ENCODE data around the gene DNAJC30.
"Not testable (repeated sequence)": the region's sequence is repeated elsewhere in the genome, so short reads cannot be mapped to it uniquely, and the experiment has no call there.

DNAJC30 gene

GRCh38 chr7:73717025-73717807 lies 34.0 kb upstream of the DNAJC30 start:
- no peak overlapping the region for H3K9ac ChIP-seq
- H3K4me3 ChIP-seq (ENCODE audit: low read depth, low read length) = no peak overlapping the region

GRCh38 chr7:73716318-73716890 lies 33.2 kb upstream of the DNAJC30 start:
- Histone ChIP-seq H3K79me2 (peaks cover 4% of the 10 kb centered on the region), H3K27me3 (ENCODE audit: control insufficient read depth, insufficient read depth, low read length) (no peaks in the 10 kb centered on the region), H3K27ac (peak overlapping the region; percentile 31), H3K4me2 (ENCODE audit: low read length) (no peak overlapping the region), H3K36me3 (ENCODE audit: control insufficient read depth, insufficient read depth, low read length) (no peaks in the 10 kb centered on the region), H3K9me3 (ENCODE audit: control insufficient read depth, low read length) (no peaks in the 10 kb centered on the region), H3K4me1 (peaks cover 21% of the 10 kb centered on the region), H2AFZ (peak overlapping the region; percentile 9), H3K9ac (no peak overlapping the region), H3K4me3 (ENCODE audit: low read depth, low read length) (no peak overlapping the region)
- TF ChIP-seq, protein P1, sequence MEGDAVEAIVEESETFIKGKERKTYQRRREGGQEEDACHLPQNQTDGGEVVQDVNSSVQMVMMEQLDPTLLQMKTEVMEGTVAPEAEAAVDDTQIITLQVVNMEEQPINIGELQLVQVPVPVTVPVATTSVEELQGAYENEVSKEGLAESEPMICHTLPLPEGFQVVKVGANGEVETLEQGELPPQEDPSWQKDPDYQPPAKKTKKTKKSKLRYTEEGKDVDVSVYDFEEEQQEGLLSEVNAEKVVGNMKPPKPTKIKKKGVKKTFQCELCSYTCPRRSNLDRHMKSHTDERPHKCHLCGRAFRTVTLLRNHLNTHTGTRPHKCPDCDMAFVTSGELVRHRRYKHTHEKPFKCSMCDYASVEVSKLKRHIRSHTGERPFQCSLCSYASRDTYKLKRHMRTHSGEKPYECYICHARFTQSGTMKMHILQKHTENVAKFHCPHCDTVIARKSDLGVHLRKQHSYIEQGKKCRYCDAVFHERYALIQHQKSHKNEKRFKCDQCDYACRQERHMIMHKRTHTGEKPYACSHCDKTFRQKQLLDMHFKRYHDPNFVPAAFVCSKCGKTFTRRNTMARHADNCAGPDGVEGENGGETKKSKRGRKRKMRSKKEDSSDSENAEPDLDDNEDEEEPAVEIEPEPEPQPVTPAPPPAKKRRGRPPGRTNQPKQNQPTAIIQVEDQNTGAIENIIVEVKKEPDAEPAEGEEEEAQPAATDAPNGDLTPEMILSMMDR (IDR thresholded peaks at IDR 0.05) = no peak

More at GRCh38 chr7:73717025-73717807, 34.0 kb upstream of the DNAJC30 start:
- Histone ChIP-seq H3K36me3 (ENCODE audit: control insufficient read depth, insufficient read depth, low read length) (no peaks in the 10 kb centered on the region), H2AFZ (no peak overlapping the region), H3K4me1 (peaks cover 23% of the 10 kb centered on the region), H3K27ac (no peak overlapping the region), H3K4me2 (ENCODE audit: low read length) (no peak overlapping the region), H3K27me3 (ENCODE audit: control insufficient read depth, insufficient read depth, low read length) (no peaks in the 10 kb centered on the region), H3K9me3 (ENCODE audit: control insufficient read depth, low read length) (no peaks in the 10 kb centered on the region), H3K79me2 (peaks cover 3% of the 10 kb centered on the region)
- TF ChIP-seq, protein P1 (IDR thresholded peaks at IDR 0.05) = no peak

- no peaks in the 10 kb centered on the region for H3K27me3 ChIP-seq (ENCODE audit: control insufficient read depth, insufficient read depth, low read length)
- no peak overlapping the region for H3K9ac ChIP-seq
- H3K4me1 ChIP-seq = peaks cover 20% of the 10 kb centered on the region
- H3K27ac ChIP-seq = peak overlapping the region; percentile 31
- TF ChIP-seq, protein P1 (IDR thresholded peaks at IDR 0.05) = no peak
- H3K9me3 ChIP-seq (ENCODE audit: control insufficient read depth, low read length) = no peaks in the 10 kb centered on the region
- H3K4me2 ChIP-seq (ENCODE audit: low read length) = no peak overlapping the region
- peak overlapping the region; percentile 9 for H2AFZ ChIP-seq
- H3K4me3 ChIP-seq (ENCODE audit: low read depth, low read length) = no peak overlapping the region
- peaks cover 4% of the 10 kb centered on the region for H3K79me2 ChIP-seq
- no peaks in the 10 kb centered on the region for H3K36me3 ChIP-seq (ENCODE audit: control insufficient read depth, insufficient read depth, low read length)
These were observed 32.5 kb upstream of the DNAJC30 start for GRCh38 chr7:73715648-73716317.

DNA sequence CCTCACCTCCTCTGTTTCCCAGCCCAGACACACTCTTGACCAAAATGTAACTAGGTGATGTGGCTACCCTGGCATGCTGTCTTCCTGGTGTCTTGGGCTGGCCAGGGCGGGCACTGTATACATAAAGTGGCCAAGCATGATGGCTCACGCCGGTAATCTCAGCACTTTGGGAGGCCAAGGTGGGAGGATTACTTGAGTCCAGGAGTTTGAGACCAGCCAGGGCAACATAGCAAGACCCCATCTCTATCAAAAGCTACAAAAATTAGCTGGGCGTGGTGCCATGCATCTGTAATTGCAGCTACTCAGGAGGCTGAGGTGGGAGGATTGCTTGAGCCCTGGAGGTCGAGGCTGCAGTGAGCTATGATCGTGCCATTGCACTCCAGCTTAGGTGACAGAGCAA lies 30.1 kb upstream of the DNAJC30 start:
- not testable (repeated sequence) for H3K79me2 ChIP-seq; H3K27ac ChIP-seq; H3K27me3 ChIP-seq (ENCODE audit: control insufficient read depth, insufficient read depth, low read length); H3K4me2 ChIP-seq (ENCODE audit: low read length); H2AFZ ChIP-seq; H3K4me3 ChIP-seq (ENCODE audit: low read depth, low read length); H3K36me3 ChIP-seq (ENCODE audit: control insufficient read depth, insufficient read depth, low read length); H3K9ac ChIP-seq; H3K9me3 ChIP-seq (ENCODE audit: control insufficient read depth, low read length)
- H3K4me1 ChIP-seq = peaks cover 20% of the 10 kb centered on the region

DNA sequence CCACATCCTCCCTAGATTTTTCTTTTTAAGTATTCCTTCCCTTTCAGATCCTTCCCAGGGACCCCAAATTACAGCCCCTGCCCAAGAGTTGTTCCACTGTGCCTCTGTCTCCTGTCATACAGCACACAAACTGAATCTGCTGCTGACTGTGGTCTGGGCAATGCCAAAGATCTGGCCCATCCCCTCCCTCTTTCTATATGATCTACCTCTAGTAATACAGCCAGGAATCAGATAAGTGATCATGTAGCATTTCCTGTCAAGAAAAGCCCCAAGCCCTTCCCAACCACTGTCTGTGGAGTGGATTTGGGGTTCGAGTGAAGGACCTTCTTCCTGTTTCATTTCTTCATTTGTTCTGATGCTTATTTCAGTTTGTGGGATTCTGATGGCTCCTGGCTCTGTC lies 29.5 kb upstream of the DNAJC30 start:
- no peaks in the 10 kb centered on the region for H3K36me3 ChIP-seq (ENCODE audit: control insufficient read depth, insufficient read depth, low read length)
- H2AFZ ChIP-seq = no peak overlapping the region
- no peak overlapping the region for H3K4me3 ChIP-seq (ENCODE audit: low read depth, low read length)
- H3K27ac ChIP-seq = no peak overlapping the region
- TF ChIP-seq, protein P1 (IDR thresholded peaks at IDR 0.05) = no peak
- H3K9me3 ChIP-seq (ENCODE audit: control insufficient read depth, low read length) = no peaks in the 10 kb centered on the region
- no peaks in the 10 kb centered on the region for H3K27me3 ChIP-seq (ENCODE audit: control insufficient read depth, insufficient read depth, low read length)
- no peak overlapping the region for H3K9ac ChIP-seq
- H3K79me2 ChIP-seq = peaks cover 4% of the 10 kb centered on the region
- peaks cover 20% of the 10 kb centered on the region for H3K4me1 ChIP-seq
- no peak overlapping the region for H3K4me2 ChIP-seq (ENCODE audit: low read length)
